GM13976 (cell line): ENCODE results near the gene WDHD1.
A peak's percentile ranks its signal among the peaks of the same experiment; 100 is the strongest.
"Not testable (repeated sequence)": the region's sequence is repeated elsewhere in the genome, so short reads cannot be mapped to it uniquely, and the experiment has no call there.

Source experiments
- DNase-seq: peaks from one replicate; pipeline ENCODE4 v3.0.0; 2012; ENCODE audit warnings: low spot score
- in situ Hi-C: fragments of 300-500 bp; cut with MboI; formaldehyde crosslinking; loops from one replicate; pipeline ENCODE4 v1.12.0; 2022; ENCODE audit warnings: low sequenced_read_pairs, mixed read lengths, inconsistent platforms; ENCODE audit not compliant: unreplicated experiment
- TF ChIP-seq, protein P1 (sequence below): IDR thresholded peaks from 2 replicates; pipeline ENCODE4 v1.5.1; 2012; ENCODE audit warnings: borderline replicate concordance, mild to moderate bottlenecking; ENCODE audit not compliant: insufficient read depth; ENCODE audit errors: extremely low read depth, missing control alignments, control extremely low read depth

The WDHD1 gene

DNA sequence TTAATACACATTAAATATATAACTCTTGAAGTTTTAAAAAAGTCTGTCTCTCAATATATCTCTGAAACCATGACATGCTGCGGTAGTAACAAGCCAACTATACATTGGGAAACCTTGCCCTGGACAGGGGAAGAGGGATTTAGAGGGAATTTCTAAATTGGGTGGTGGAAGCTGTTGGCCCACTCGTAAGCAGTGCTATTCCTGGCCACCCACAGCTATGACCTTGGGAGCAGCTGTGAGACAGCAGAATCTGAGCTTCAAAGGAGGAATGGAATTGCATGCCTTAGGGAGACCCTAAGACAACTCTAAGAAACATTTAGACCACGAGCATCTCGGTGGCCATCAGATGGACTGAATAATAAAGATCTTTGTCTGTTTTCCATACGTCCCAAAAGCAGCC is 108.5 kb downstream of the WDHD1 start:
- TF ChIP-seq, protein P1, sequence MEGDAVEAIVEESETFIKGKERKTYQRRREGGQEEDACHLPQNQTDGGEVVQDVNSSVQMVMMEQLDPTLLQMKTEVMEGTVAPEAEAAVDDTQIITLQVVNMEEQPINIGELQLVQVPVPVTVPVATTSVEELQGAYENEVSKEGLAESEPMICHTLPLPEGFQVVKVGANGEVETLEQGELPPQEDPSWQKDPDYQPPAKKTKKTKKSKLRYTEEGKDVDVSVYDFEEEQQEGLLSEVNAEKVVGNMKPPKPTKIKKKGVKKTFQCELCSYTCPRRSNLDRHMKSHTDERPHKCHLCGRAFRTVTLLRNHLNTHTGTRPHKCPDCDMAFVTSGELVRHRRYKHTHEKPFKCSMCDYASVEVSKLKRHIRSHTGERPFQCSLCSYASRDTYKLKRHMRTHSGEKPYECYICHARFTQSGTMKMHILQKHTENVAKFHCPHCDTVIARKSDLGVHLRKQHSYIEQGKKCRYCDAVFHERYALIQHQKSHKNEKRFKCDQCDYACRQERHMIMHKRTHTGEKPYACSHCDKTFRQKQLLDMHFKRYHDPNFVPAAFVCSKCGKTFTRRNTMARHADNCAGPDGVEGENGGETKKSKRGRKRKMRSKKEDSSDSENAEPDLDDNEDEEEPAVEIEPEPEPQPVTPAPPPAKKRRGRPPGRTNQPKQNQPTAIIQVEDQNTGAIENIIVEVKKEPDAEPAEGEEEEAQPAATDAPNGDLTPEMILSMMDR: no peak
- no peak for DNase-seq
- in situ Hi-C loops: no loop called here

DNA sequence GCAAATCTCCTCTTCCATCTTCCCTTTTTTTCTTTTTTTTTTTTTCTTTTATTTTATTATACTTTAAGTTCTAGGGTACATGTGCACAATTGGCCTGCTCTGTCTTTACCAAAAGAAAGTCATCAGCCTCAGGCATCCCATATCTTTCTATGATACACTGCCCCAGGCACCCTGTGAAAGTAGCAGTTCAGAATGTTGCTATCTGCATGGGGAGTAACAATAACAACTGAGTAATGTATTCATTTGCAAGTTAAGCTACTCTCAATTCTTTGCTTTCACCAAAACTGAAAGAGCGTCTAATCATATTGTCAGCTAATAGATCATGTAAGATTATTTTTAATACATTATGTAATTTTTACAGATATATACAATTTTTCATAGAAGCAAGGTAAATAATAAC is 110.8 kb downstream of the WDHD1 start:
- DNase-seq: no peak
- in situ Hi-C loops: no loop called here

DNA sequence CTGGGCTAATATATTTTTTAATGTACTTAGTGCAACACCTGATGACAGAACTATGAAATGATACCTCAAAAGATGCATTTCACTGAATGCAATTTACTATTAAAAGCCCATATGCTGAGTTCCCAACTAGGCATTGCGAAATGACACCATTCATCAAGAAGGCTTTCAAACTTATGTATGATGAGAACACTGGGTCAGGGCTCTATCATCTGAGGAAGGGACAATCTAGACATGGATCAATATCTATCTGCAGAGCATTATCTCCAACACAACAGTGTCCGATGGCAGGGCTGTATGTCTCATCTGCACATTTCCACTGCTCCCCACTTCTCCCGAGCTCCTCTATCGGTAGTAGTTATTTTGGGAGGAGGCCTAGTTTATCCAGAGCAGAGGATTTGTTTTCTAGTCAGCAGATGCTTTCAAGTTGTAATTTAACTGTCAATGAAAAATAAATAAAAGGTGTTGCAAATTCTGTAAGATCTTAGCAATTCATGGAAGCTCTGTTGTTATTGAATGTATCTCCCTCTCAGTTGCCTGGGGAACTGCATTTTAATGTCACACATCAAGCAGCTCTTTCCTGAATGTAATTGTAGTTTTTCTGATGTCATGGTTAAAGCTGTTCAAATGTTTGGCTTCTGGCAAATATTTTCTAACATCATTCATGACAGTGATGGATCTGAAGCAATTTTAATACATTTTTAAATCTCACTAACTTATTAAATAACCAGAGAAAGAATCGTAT is 116.9 kb downstream of the WDHD1 start:
- no peak for DNase-seq
- TF ChIP-seq, protein P1: no peak
- in situ Hi-C loops: no loop called here

More for the DNA sequence above, 110.8 kb downstream of the WDHD1 start:
- TF ChIP-seq, protein P1: no peak

DNA sequence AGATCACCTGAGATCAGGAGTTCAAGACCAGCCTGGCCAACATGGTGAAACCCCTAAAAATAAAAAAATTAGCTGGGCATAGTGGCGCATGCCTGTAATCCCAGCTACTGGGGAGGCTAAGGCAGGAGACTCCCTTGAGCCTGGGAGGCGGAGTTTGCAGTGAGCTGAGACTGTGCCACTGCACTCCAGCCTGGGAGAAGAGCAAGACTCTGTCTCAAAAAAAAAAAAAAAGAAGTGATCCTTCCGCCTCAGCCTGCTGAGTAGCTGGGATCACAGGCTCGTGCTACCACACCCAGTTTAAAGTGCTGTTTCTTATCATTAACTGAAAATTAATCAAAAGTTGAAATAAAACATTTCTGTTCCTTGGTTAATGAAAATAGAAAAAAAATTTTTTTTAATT is 117.9 kb downstream of the WDHD1 start:
- in situ Hi-C loops, DNase-seq: not testable (repeated sequence)

DNA sequence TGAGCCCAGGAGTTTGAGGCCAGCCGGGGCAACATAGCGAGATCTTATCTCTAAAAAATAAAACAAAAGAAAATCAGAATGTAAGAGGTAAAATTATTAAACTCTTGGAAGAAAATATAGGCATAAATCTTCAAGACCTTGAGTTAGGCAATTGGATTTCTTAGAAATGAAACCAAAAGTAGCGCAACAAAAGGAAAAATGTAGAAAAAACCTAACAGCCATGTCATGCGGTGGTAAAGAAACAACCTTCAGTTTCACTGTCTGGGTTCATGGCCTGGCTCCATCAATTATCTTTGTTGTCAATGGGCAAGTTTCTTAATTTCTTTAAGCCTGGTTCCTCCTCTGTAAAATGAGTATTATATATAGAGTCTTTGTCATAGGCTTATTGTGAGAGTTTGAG is 118.7 kb downstream of the WDHD1 start:
- no peak for DNase-seq
- TF ChIP-seq, protein P1: no peak
- in situ Hi-C loops: no loop called here

DNA sequence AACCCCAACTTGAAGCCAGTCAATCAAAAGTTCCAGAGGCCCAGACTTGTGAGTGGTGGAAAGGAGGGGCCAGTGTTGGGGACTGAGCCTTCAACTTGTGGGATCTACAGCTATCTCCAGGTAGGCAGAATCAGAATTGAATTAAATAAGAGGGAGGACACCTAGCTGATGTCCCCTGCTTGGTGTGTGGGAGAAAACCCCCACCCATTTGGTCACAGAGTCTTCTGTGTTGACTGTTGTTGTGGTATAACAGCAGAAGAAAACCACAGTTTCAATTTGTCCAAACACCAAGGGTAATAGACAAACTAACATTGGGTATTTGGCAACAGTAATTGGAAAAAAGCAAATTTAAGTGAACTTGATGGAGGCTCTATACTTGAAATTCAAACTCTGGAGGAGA is 120.8 kb downstream of the WDHD1 start:
- DNase-seq: no peak
- TF ChIP-seq, protein P1: no peak
- in situ Hi-C loops: no loop called here

DNA sequence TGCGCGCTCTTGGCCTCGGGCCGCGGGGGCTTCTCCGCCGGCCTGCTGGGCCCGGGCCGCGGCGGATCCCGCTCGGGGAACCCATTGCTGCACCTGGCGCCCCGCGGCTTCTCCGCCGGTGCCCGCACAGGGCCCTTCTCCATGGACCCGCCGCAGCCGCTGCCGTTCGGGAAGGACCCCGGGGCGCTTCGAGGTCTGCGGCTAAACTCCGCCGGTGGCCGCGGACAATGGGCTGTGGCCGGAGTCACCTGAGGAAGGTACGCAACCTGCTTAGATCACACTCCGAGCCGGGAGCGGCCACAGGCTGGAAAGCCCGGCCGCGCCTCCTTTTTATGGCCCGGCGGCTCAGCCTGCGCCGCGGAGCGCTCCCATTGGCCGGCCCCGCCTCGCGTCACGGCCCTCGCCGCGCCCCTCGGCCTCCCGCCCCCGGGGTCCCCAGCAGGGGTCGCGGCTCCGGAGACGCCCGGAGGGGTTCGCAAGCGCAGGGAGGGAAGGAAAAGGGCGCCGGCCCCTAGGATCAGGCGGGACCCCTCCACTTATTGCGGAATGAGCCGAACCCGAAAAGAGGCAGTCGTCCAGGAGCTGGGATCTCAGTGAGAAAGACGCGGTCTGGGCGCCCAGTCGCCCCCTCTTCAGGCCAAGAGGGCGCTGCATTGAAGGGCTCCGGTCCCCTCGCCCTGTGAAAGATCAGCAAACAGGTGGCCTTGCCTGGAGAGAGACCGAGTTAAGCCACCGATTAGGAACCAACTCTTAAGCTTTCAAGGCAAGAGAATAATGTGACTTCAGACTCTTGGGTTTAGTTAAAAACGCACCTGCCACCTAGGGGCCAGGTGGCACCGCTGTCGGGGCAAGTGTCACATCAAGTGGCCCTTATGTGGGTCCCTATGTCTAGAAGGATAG is 124.1 kb downstream of the WDHD1 start, which contains the start of gene GCH1:
TSS of gene GCH1 (minus strand) at position 306 of the 900 bp plus-strand sequence. CDS start at position 143, 163 bp downstream.
- DNase-seq: peak; percentile 89
- in situ Hi-C loops: no loop called here

More for the DNA sequence above, 124.1 kb downstream of the WDHD1 start, which contains the start of gene GCH1:
- TF ChIP-seq, protein P1: peak; percentile 11
